Bronchial epithelial cell (primary cell): ENCODE measurements around the gene PRKD2. TPM values are rescaled to one million over a fixed set of nuclear protein-coding genes. Genes with fewer than 3 reads are reported as not detected.

ENCODE experiments used
- DNase-seq: peaks from one replicate; pipeline ENCODE4 v3.0.0-alpha.2; 2010; ENCODE audit warnings: low read depth
- FAIRE-seq: peaks from 2 replicates; lab custom pipeline; 2011; peaks lifted over from hg19 to GRCh38; lab: Jason Lieb, UNC
- H3K27me3 ChIP-seq: 2 replicates; pipeline ENCODE4 v1.5.1; 2011; ENCODE audit warnings: low read length; ENCODE audit not compliant: control insufficient read depth, insufficient read depth
- H3K36me3 ChIP-seq: 2 replicates; pipeline ENCODE4 v1.5.1; 2011; ENCODE audit warnings: low read length; ENCODE audit not compliant: control insufficient read depth, insufficient read depth
- H3K4me3 ChIP-seq: 2 replicates; pipeline ENCODE4 v1.5.1; 2011; ENCODE audit warnings: mild to moderate bottlenecking, low read depth, low read length, control low read depth
- total RNA-seq: library from RNA; depleted of rRNA; stranded (reverse); fragments of >200 nt; gene quantifications from 2 replicates; pipeline ENCODE4 v1.2.1, GENCODE V29; 2014
- TF ChIP-seq, protein P1 (sequence below): IDR thresholded peaks from 2 replicates; pipeline ENCODE4 v1.5.1; 2011; ENCODE audit warnings: mild to moderate bottlenecking, moderate library complexity, low read length, control low read depth, inconsistent platforms; ENCODE audit not compliant: insufficient read depth, severe bottlenecking

Gene PRKD2
- total RNA-seq, 1 donor from 2014 or later: 24.5 TPM

DNA sequence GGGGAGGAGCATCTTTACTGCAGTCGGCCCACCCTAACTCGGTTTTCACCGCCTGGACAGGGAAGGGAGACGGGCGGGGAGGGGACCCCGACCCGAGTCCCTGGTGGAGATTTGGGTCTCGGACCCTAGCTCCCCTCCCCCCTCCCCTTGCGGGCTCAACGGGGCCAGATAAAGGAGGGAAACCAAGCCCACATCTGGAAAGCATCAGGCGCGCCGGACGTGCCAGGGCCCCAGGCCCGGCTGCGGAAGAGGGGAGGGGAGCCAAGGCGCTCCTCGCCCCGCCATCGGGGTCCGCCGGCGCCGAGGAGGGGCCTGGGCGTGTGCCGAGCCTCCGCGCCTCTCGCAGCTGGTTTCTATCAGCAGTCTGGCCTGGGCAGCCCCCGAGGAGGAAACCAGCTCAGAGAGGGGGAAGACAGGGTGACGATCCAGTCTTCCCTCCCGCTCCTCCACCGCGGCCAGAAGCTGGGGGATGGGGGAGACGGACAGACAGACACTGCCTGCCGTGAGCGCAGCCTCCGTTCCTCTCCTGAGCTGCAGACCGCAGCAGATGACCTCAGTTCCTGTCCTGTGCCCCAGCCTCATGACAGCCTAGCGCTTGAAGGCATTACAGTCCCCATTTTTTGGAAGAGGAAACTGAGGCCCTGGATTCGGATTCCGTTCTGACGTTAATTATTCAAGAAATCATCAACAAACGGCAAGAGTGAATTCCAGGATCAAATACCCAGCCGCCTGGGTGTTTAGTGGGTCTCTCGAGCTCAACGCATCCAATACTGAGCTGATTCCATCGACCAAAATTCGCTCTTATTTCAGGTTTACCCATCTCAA lies 77.3 kb downstream of the PRKD2 start:
- no peak for FAIRE-seq
- H3K27me3 ChIP-seq: peaks cover 16% of the 10 kb centered on the region

DNA sequence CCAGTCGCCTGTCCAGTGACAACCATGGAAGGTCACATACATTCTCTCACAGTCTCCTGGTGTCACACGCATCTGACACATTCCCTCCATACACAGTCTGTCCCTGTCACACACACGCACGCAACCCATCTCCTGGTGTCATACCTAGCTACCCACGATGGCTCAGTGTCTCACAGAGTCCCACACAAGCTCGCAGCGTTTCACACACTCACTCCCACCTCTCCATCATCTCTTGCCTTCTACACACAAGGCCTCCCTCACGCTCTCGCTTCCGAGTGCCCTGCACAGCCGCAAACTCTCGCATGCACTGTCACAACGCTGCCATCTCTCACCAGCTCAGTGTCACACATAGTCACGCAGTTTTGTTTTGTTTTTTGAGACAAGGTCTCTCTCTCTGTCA lies 79.7 kb downstream of the PRKD2 start:
- FAIRE-seq: no peak
- TF ChIP-seq, protein P1, sequence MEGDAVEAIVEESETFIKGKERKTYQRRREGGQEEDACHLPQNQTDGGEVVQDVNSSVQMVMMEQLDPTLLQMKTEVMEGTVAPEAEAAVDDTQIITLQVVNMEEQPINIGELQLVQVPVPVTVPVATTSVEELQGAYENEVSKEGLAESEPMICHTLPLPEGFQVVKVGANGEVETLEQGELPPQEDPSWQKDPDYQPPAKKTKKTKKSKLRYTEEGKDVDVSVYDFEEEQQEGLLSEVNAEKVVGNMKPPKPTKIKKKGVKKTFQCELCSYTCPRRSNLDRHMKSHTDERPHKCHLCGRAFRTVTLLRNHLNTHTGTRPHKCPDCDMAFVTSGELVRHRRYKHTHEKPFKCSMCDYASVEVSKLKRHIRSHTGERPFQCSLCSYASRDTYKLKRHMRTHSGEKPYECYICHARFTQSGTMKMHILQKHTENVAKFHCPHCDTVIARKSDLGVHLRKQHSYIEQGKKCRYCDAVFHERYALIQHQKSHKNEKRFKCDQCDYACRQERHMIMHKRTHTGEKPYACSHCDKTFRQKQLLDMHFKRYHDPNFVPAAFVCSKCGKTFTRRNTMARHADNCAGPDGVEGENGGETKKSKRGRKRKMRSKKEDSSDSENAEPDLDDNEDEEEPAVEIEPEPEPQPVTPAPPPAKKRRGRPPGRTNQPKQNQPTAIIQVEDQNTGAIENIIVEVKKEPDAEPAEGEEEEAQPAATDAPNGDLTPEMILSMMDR: no peak

More for the DNA sequence above, 77.3 kb downstream of the PRKD2 start:
- no peak for DNase-seq
- H3K36me3 ChIP-seq: no peaks in the 10 kb centered on the region
- TF ChIP-seq, protein P1: no peak
- H3K4me3 ChIP-seq: peak overlapping the region; percentile 27

DNA sequence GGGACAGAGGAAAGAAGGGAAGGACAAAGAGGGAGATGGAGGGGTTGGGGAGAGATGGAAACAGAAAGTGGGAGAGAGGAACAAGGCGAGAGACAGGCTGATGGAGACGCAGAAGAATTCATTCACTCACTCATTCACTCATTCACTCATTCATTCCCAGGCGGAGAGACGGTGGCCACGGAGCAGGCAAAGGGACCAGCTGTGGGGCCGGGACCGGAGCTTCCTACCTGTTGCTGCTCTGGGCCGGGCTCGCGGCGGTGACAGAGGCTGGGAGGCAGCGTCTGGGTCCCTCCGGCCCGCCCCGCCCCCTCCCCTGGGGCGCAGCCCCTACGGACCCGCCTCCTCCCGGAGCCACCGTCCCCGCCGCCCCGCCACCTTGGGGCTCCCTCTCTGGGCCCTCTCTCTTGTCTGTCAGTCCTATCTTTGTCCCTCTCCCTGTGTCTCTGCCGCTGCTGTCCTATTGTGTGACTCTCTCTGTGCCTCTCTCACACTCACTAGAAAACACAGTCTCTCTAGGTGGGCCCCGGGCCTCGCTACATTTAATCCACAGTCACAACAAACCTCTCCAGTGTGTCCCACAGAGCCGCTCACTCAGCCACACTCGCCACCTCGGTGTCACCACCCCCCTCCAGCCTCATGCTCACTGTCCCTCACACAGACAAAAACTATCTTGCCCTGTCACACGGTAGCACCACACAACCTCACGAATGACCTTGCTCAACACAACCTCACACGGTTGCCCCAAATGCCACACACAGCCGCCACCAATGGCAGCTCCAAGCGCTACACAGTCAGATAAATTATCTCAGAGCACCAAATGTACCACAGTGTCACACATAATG lies 80.8 kb downstream of the PRKD2 start, which contains the start of gene GNG8:
TSS of gene GNG8 (minus strand) at position 283 of the 842 bp plus-strand sequence. CDS start 1,520 bp downstream, outside the sequence.
- FAIRE-seq (no peak), DNase-seq (no peak)
- TF ChIP-seq, protein P1: no peak
- Histone ChIP-seq H3K36me3 (no peaks in the 10 kb centered on the region), H3K27me3 (peaks cover 16% of the 10 kb centered on the region), H3K4me3 (no peak within 1 kb of the TSS)

More for the DNA sequence above, 79.7 kb downstream of the PRKD2 start:
- no peaks in the 10 kb centered on the region for H3K36me3 ChIP-seq
- H3K27me3 ChIP-seq: peaks cover 16% of the 10 kb centered on the region
- DNase-seq: no peak
- H3K4me3 ChIP-seq: no peak overlapping the region

DNA sequence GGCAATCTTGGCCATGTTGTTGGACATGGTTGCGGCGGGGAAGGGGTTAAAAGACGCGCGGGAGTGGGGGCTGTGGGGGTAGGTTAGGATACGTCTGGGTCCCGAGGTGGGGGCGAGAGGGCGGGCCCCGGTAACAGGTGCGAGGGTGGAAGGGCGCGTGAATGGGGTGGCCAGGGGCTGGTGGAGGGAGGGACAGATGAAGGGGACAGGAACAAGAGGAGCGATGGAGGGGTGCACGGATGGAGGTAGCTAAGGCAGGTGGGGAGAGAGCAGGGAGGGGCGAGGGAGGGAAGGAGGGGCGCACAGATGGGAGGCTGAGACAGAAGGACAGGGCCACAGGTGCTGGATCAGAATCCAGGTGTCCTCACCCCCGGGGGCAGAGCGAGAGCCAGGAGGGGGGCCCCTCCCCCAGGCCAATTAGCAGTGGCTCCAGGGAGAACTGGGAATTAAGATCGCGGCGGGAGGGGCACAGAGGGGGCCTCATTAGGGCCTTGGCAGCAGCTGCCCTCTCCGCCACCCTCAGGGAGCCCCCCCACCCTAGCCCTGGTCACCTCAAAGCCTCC lies 82.2 kb downstream of the PRKD2 start:
- TF ChIP-seq, protein P1: no peak
- DNase-seq (no peak), FAIRE-seq (no peak)
- Histone ChIP-seq H3K27me3 (peaks cover 10% of the 10 kb centered on the region), H3K36me3 (no peaks in the 10 kb centered on the region), H3K4me3 (peak overlapping the region; percentile 17)

DNA sequence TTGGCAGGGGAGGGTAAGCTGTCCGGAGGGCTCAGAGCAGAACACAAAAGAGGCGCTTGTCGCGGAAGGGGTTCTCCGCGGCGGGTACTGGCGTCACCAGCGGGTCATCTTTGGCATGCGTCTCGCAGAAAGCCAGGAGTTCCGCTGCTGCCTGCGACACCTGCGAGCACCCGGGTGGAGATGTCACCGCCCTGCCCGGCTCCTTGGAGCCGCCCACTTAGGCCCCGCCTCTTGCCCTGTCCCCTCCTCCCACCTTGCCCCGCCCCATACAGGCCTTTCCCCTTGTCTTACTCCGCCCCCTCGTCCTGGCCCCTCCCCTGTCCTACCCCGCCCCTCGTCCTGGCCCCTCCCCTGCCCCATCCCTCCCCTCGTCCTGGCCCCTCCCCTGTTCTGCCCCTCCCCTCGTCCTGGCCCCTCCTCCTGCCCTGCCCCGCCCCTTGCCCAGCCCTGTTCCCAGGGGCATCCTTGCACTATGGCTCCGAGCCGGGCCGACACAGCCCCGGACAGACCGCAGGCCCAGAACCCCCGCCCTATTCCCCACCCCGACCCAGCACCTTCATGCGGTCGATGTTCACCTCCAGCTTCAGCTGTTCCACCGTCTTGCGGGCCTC lies 82.8 kb downstream of the PRKD2 start:
- no peaks in the 10 kb centered on the region for H3K36me3 ChIP-seq
- H3K4me3 ChIP-seq: peak overlapping the region; percentile 26
- H3K27me3 ChIP-seq: peaks cover 8% of the 10 kb centered on the region
- DNase-seq: peak; percentile 80
- no peak for FAIRE-seq
- TF ChIP-seq, protein P1: no peak
